ENCODE data around the gene ABHD8. TPM values are rescaled to one million over a fixed set of nuclear protein-coding genes. Genes with fewer than 3 reads are reported as not detected.

Gene ABHD8
- total and polyA plus RNA-seq, 2 of the 13 experiments (the other 11 are each of a cell fraction or from before 2014, with no cell fraction given), result 6.3 to 7.2 TPM

DNA sequence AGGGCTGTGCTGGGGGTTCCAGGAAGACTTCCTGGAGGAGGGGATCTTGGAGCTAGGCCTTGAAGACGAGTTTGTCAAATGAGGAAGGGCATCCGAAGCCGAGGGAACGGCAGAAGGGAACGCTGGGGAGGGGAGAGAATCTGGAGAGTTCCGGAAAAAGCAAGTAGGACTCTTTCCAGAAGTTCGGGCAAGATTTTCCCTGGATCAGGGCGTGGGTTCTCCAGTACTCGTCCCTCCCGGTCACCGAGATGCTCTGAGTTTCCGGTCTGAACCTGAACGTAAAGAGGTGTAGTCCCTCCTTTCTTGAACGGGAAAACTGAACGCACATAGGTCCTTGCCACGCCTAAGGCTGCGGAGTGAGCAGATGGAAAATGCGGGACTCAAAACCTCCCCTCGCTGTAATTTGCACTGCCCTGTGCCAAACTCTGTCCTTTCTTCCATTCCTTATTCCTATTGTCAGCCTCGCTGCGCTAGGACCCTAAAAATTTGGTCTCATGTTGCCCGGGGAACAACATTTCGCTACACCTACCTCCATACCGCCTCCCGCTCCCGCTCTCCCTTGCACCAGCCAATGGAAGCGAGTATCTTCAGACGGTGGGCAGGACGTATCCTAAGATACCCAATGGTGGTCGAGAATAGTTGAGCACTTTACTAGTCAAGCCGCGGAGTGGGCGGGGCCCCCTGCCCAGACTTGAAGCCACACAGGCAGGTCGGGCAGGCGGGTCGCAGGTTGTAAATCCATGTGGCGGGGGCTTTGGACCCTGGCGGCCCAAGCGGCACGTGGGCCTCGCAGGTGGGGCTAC is 33.8 kb upstream of the ABHD8 start, which contains the start of gene GTPBP3 (continued):
- TF ChIP-seq, protein P1, sequence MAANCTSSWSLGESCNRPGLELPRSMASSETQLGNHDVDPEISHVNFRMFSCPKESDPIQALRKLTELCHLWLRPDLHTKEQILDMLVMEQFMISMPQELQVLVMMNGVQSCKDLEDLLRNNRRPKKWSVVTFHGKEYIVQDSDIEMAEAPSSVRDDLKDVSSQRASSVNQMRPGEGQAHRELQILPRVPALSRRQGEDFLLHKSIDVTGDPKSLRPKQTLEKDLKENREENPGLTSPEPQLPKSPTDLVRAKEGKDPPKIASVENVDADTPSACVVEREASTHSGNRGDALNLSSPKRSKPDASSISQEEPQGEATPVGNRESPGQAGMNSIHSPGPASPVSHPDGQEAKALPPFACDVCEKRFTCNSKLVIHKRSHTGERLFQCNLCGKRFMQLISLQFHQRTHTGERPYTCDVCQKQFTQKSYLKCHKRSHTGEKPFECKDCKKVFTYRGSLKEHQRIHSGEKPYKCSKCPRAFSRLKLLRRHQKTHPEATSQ (CRISPR knock-in tag; IDR thresholded peaks at IDR 0.05; ENCODE audit: borderline replicate concordance), result 0 out of 2 replicates have a peak, but pooled peaks have one; percentile 53
- peak; percentile 74; the same call in 1 of the 2 replicates for TF ChIP-seq E2F2 (CRISPR knock-in tag; IDR thresholded peaks at IDR 0.05; ENCODE audit: borderline replicate concordance)
- peak; percentile 89 for TF ChIP-seq XRCC5 (optimal IDR thresholded peaks at IDR 0.05; ENCODE audit: low read length)
- peak; percentile 77; the same call in 1 of the 2 replicates for TF ChIP-seq TAF1 (CRISPR knock-in tag; IDR thresholded peaks at IDR 0.05)
- no peak for TF ChIP-seq CBX5 (CRISPR knock-in tag; IDR thresholded peaks at IDR 0.05; ENCODE audit: borderline replicate concordance)
- peak; percentile 31; the same call in 1 of the 2 replicates for TF ChIP-seq ELF3 (CRISPR knock-in tag; IDR thresholded peaks at IDR 0.05)
- TF ChIP-seq FOXA1 (IDR thresholded peaks at IDR 0.05), result no peak
- TF ChIP-seq FOXA1 (CRISPR knock-in tag; IDR thresholded peaks at IDR 0.05), result peak; percentile 16; the same call in 1 of the 2 replicates
- TF ChIP-seq, protein P2, sequence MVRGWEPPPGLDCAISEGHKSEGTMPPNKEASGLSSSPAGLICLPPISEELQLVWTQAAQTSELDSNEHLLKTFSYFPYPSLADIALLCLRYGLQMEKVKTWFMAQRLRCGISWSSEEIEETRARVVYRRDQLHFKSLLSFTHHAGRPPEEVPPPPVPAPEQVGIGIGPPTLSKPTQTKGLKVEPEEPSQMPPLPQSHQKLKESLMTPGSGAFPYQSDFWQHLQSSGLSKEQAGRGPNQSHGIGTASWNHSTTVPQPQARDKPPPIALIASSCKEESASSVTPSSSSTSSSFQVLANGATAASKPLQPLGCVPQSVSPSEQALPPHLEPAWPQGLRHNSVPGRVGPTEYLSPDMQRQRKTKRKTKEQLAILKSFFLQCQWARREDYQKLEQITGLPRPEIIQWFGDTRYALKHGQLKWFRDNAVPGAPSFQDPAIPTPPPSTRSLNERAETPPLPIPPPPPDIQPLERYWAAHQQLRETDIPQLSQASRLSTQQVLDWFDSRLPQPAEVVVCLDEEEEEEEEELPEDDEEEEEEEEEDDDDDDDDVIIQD (CRISPR knock-in tag; IDR thresholded peaks at IDR 0.05; ENCODE audit: low read depth), result 0 out of 2 replicates have a peak, but pooled peaks have one; percentile 11
- no peak for TF ChIP-seq TBL1XR1 (IDR thresholded peaks at IDR 0.05; ENCODE audit: borderline replicate concordance, low read length, partially characterized antibody)
- TF ChIP-seq ZNF710 (CRISPR knock-in tag; IDR thresholded peaks at IDR 0.05; ENCODE audit: borderline replicate concordance), result peak; percentile 40; the same call in 1 of the 2 replicates
- TF ChIP-seq RBFOX2 (IDR thresholded peaks at IDR 0.05; ENCODE audit: low read depth, low read length), result peak; percentile 78
- TF ChIP-seq HNF1B (CRISPR knock-in tag; IDR thresholded peaks at IDR 0.05), result peak; percentile 47
- TF ChIP-seq EED (CRISPR knock-in tag; IDR thresholded peaks at IDR 0.05), result 0 out of 2 replicates have a peak, but pooled peaks have one; percentile 52
- peak; percentile 83 for TF ChIP-seq KAT8 (CRISPR knock-in tag; IDR thresholded peaks at IDR 0.05)
- TF ChIP-seq MIER3 (CRISPR knock-in tag; IDR thresholded peaks at IDR 0.05; ENCODE audit: borderline replicate concordance), result peak; percentile 35; the same call in 1 of the 2 replicates
- peak; percentile 71 for TF ChIP-seq ZNF274 (CRISPR knock-in tag; IDR thresholded peaks at IDR 0.05)
- TF ChIP-seq CEBPB (IDR thresholded peaks at IDR 0.05; ENCODE audit: borderline replicate concordance, low read depth, low read length), result no peak
- TF ChIP-seq ATF7 (IDR thresholded peaks at IDR 0.05), result no peak
- TF ChIP-seq ATF7 (CRISPR knock-in tag; IDR thresholded peaks at IDR 0.05), result no peak
- TF ChIP-seq YEATS2 (CRISPR knock-in tag; IDR thresholded peaks at IDR 0.05; ENCODE audit: borderline replicate concordance), result peak; percentile 82
- TF ChIP-seq YY1 (IDR thresholded peaks at IDR 0.05; ENCODE audit: insufficient read depth, insufficient replicate concordance, low read depth, low read length), result peak; percentile 80
